Cardiac muscle cell (in vitro differentiated cells and primary cell): Measurements from ENCODE around the gene GRAP2. TPM values are rescaled to one million over a fixed set of nuclear protein-coding genes. Genes with fewer than 3 reads are reported as not detected.

Source experiments
- DNase-seq, 2 donors: peaks; one replicate each; pipeline versions ENCODE4 v3.0.0 to v3.0.0-alpha.2; 2010 to 2017; ENCODE audit warnings: low read depth in 1 of 2, low spot score in 1 of 2
- H3K27ac ChIP-seq: fragments of 200-600 bp; sonication (generic); 2 replicates; pipeline ENCODE4 v1.5.1; 2016
- H3K27me3 ChIP-seq: fragments of 200-600 bp; sonication (generic); 2 replicates; pipeline ENCODE4 v1.6.0; 2016; ENCODE audit warnings: control low read depth
- H3K36me3 ChIP-seq: fragments of 200-600 bp; sonication (generic); 2 replicates; pipeline ENCODE4 v1.5.1; 2016; ENCODE audit warnings: control low read depth
- H3K4me1 ChIP-seq: fragments of 200-600 bp; sonication (generic); 2 replicates; pipeline ENCODE4 v1.8.1; 2017; ENCODE audit warnings: low read depth, mild to moderate bottlenecking, mixed run types
- H3K4me3 ChIP-seq: fragments of 200-600 bp; sonication (generic); 2 replicates; pipeline ENCODE4 v1.5.1; 2016; ENCODE audit warnings: mild to moderate bottlenecking
- H3K9me3 ChIP-seq: fragments of 200-600 bp; sonication (generic); 2 replicates; pipeline ENCODE4 v1.5.1; 2017; ENCODE audit warnings: low read depth, mild to moderate bottlenecking, control low read depth
- polyA plus RNA-seq: library from polyadenylated mRNA; unstranded; fragments of >200 nt; fragmentation: Nextera tagmentation; extraction: Ambion mirVana; gene quantifications from 2 replicates; pipeline ENCODE4 v1.2.1, GENCODE V29; 2016
- total RNA-seq: library from RNA; depleted of rRNA; stranded (reverse); fragments of >200 nt; gene quantifications from 2 replicates; pipeline ENCODE4 v1.2.3, GENCODE V29; 2016
- TF ChIP-seq, protein P1 (sequence below): IDR thresholded peaks from 2 replicates; pipeline ENCODE4 v1.5.1; 2012; ENCODE audit warnings: low read depth, mild to moderate bottlenecking, low read length

Gene GRAP2
- total and polyA plus RNA-seq, 2 experiments from 2014 or later = 0.09 TPM; not detected in 1

- Histone ChIP-seq H3K9me3 (no peaks in the 10 kb centered on the region), H3K27me3 (no peaks in the 10 kb centered on the region), H3K27ac (no peak overlapping the region), H3K4me1 (no peaks in the 10 kb centered on the region), H3K36me3 (no peaks in the 10 kb centered on the region), H3K4me3 (no peak overlapping the region)
- no peak for DNase-seq
- TF ChIP-seq, protein P1, sequence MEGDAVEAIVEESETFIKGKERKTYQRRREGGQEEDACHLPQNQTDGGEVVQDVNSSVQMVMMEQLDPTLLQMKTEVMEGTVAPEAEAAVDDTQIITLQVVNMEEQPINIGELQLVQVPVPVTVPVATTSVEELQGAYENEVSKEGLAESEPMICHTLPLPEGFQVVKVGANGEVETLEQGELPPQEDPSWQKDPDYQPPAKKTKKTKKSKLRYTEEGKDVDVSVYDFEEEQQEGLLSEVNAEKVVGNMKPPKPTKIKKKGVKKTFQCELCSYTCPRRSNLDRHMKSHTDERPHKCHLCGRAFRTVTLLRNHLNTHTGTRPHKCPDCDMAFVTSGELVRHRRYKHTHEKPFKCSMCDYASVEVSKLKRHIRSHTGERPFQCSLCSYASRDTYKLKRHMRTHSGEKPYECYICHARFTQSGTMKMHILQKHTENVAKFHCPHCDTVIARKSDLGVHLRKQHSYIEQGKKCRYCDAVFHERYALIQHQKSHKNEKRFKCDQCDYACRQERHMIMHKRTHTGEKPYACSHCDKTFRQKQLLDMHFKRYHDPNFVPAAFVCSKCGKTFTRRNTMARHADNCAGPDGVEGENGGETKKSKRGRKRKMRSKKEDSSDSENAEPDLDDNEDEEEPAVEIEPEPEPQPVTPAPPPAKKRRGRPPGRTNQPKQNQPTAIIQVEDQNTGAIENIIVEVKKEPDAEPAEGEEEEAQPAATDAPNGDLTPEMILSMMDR = no peak
Observed at GRCh38 chr22:40019100-40019499, 118.2 kb downstream of the GRAP2 start.

DNA sequence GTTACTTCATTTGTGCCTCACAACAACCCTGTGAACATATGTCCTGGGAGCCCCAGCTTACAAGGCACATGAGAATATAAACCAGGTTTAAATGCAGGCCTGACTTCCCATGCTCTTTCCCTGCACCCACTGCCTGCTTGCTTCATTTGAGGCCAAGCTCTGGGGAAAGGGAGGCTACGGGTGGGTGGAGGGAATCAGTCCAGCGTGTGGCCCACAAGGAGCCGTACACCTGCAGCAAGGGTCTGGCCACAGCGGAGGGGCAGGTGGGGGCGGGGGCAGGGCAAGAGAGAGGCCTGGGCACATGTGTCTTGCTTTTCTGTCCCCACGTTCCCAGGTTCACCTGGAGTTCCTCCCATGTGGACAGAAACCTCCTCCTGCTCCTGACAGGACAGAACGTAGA is 120.1 kb downstream of the GRAP2 start:
- no peaks in the 10 kb centered on the region for H3K27me3 ChIP-seq
- H3K4me3 ChIP-seq = no peak overlapping the region
- TF ChIP-seq, protein P1 = no peak
- H3K36me3 ChIP-seq = no peaks in the 10 kb centered on the region
- H3K4me1 ChIP-seq = no peaks in the 10 kb centered on the region
- H3K9me3 ChIP-seq = no peaks in the 10 kb centered on the region
- H3K27ac ChIP-seq = no peak overlapping the region
- DNase-seq = no peak

DNA sequence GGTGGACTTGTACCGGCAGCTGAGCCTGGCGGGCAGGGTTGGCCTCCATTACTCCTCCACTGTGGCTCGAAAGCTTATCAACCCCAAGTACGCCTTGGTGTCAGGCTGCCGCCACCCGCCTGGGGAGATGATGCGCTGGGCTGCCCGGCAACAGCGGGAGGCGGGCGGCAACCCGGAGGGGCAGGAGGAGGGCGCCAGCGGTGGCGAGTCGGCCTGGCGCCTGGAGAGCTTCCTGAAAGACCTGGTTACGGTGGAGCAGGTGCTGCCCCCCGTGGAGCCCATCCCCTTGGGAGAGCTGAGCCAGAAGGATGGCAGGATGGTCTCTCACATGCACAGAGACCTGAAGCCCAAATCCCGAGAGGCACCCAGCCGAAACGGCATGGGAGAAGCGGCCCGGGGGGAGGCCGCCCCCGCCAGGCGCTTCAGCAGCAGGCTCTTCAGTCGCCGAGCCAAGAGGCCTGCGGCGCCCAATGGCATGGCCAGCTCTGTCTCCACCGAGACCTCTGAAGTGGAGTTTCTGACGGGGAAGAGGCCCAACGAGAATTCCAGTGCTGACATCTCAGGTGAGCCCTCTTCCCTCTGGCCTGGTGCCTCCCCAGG is 120.6 kb downstream of the GRAP2 start:
- H3K27ac ChIP-seq = no peak overlapping the region
- no peaks in the 10 kb centered on the region for H3K4me1 ChIP-seq
- no peaks in the 10 kb centered on the region for H3K9me3 ChIP-seq
- H3K36me3 ChIP-seq = no peaks in the 10 kb centered on the region
- DNase-seq = no peak
- H3K27me3 ChIP-seq = no peaks in the 10 kb centered on the region
- H3K4me3 ChIP-seq = no peak overlapping the region
- TF ChIP-seq, protein P1 = no peak

DNA sequence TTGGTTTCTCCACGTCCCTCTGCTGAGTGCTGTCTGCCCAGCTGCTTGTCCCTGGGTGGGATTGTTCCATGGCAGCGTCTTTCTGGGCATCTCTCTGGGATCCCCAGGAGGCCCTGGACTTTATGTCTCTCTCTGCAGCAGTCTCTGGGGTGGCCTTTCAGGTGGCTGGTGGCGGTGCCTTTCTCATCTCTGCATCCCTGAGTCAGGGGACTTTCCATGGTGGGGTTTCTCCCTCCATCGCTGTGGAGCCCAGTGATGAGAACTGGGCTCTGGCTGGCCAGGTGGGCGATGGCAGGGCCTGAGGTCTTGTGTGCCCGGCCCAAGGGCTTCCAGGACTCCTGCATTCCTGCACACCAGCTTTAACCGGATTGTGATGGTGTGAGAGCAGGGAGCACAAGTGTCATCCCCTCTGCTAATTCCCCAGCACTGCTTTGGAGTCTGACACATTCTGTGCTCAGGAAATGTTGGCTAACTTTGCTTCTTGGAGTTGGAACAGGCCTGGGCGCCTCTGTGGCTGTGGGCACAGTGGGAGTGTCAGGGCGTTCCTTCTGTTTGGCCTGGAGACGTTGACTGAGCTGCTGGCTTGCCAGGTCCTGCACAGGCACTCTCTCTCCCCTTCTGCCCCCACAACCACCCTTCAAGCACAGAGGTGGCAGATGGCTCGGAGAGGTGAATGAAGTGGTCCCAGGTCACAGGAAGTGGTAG is 121.8 kb downstream of the GRAP2 start:
- no peak overlapping the region for H3K27ac ChIP-seq
- no peak overlapping the region for H3K4me3 ChIP-seq
- H3K36me3 ChIP-seq = no peaks in the 10 kb centered on the region
- TF ChIP-seq, protein P1 = no peak
- H3K4me1 ChIP-seq = no peaks in the 10 kb centered on the region
- no peaks in the 10 kb centered on the region for H3K9me3 ChIP-seq
- H3K27me3 ChIP-seq = no peaks in the 10 kb centered on the region
- DNase-seq = no peak

Other genes starting within 250 kb of the GRAP2 start
- gene ENTHD1, start 7.3 kb upstream of the GRAP2 start, total RNA-seq = not detected in 2 replicates
- gene ENTHD1, start 7.3 kb upstream of the GRAP2 start, polyA plus RNA-seq = not detected in 2 replicates
- gene TMA7B, start 59.3 kb downstream of the GRAP2 start, total RNA-seq = not detected in 2 replicates
- gene TMA7B, start 59.3 kb downstream of the GRAP2 start, polyA plus RNA-seq = not detected in 2 replicates
- 0.18 and 0.46 TPM in 2 replicates for gene FAM83F, start 93.9 kb downstream of the GRAP2 start, total RNA-seq
- 0.06 TPM in 1 of 2 replicates, not detected in the other for gene FAM83F, start 93.9 kb downstream of the GRAP2 start, polyA plus RNA-seq